ENCODE measurements around the gene NELL1.

NELL1 gene

GRCh38 chr11:20669820-20670684 lies 666 bp downstream of the NELL1 start:
- DNase-seq, result no peak

DNA sequence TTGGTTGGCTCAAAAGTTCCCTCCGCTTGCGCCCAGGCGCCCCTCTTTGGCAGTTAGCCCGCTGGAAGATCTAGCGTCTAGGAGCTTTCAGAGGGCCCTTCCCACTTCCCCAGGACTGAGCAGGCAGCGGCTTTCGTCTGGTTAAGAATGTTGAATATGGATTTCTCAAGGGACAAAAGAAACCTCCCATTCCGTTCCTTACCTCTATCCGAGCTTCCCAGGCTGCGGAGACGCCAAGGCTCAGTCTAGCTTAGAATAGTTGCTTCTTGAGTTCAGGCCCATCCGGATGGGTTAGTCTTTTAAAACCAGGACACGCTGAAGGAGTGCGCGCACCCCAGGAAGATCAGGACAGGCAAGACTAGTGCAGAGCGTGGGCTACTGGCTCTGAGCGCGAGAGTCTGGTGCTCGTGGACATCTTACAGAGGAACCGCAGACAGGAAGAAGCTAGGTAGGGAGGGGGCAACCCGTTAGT lies 1.6 kb downstream of the NELL1 start:
- no peak for DNase-seq

- DNase-seq, result no peak
Measured at GRCh38 chr11:20671856-20672546, 2.6 kb downstream of the NELL1 start.

GRCh38 chr11:20672575-20672974 lies 3.2 kb downstream of the NELL1 start:
- DNase-seq, result no peak

DNA sequence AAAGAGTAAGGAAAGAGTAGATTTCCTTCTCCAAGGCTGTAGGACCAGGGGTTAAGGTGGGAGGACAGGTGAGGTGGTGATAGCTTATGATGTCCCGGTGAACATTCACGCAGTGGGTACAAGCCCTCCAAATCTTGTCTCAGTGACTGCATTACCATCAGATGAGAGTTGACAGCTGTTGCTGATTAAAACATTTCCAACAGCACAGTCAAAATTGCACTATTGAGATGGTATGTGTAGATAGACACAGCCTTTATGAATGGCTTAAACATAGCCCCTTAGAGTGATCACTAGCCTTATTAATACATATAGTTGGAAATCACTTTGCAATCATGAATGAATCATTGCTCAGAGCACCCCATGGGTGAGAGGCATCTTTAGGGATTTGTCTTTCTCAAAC lies 7.3 kb downstream of the NELL1 start:
- DNase-seq, result no peak

DNA sequence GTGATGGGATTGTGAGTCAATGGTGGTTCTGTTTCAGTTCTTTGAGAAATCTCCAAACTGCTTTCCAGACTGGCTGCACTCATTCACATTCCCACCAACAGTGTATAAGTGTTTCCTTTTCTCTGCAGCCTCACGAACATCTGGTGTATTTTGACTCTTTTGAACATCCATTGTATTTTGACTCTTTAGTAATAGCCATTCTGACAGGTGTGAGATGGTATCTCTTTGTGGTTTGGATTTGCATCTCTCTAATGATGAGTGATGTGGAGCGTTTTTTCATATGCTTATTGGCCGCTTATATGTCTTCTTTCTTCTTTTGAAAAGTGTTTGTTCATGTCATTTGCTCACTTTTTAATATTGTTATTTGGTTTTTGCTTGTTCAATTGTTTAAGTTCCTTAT lies 19.4 kb downstream of the NELL1 start:
- DNase-seq, result no peak

DNA sequence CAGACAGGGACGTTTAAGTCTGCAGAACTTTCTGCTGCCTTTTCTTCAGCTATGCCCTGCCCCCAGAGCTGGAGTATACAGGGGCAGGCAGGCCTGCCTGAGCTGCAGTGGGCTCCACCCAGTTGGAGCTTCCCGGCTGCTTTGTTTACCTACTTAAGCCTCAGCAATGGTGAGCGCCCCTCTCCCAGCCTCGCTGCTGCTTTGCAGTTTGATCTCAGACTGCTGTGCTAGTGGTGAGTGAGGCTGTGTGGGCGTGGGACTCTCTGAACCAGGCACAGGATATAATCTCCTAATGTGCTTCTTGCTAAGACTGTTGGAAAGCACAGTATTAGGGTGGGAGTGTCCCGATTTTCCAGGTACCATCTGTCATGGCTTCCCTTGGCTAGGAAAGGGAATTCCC lies 38.5 kb downstream of the NELL1 start:
- no peak for DNase-seq

DNA sequence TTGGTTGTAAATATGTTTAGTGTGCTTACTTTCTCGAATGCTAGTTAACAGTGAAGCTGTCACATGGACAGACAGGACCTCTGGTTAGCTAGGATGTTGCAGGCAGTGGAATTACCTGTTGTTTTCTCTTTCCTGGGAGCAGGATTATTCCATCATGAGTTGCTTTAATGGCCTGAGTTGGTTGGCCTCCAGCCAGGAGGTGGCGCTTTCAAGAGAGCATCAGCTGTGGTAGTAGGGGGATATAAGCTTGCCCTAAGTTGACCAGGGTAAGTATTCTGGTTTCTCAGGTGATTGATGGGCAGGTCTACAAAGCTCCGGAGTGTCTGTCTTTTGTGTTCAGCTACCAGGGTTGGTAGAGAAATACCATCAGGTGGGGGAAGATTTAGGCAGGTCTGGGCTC lies 43.5 kb downstream of the NELL1 start:
- DNase-seq, result no peak

- no peak for DNase-seq
Measured at GRCh38 chr11:20715464-20715863, 46.1 kb downstream of the NELL1 start.

DNA sequence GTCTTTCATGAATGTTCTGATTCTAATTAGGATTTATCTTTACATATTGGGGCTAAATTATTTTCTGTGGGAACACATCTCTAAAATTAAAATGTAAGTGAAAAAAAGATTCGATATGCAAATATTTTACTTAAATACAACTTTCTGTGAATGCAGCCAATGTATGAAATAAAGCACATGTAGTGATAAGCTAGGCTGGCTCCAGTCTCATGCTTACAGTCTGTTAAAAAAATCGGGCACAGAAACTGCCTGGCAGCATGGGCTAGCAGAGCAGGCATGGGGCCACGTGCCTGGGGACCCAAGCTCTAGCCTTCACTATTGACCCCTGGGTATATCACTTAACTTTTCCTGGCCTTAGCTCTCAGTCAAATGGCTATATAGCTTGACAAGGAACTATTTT lies 46.5 kb downstream of the NELL1 start:
- DNase-seq, result no peak

- no peak for DNase-seq
Measured at GRCh38 chr11:20719821-20720220, 50.4 kb downstream of the NELL1 start.

GRCh38 chr11:20723366-20723765 lies 54.0 kb downstream of the NELL1 start:
- no peak for DNase-seq

DNA sequence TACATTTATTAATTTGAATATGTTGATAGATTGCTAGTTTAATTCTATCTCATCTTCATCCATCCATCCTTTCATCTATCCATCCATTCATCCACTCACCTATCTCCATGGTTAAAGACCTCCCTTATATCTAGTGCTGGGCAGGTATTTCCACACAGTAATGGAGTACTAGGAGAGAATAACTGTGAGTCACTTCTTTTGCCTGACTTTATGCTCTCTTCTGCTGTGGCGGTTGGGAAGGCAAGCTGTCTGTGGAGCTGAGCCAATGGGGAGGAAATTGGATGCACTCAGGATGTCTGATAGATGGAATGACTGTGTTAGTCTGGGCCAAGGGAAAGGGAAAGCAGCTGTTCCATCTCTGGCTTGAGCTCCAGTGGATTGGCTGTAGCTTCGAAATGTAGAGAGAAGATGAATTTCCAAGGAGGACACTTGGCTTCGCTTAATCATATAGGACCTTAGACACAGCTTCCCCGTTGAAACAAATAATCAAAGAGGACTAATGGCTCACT lies 60.3 kb downstream of the NELL1 start:
- DNase-seq, result no peak

GRCh38 chr11:20731676-20732215 lies 62.4 kb downstream of the NELL1 start:
- DNase-seq, result no peak

DNA sequence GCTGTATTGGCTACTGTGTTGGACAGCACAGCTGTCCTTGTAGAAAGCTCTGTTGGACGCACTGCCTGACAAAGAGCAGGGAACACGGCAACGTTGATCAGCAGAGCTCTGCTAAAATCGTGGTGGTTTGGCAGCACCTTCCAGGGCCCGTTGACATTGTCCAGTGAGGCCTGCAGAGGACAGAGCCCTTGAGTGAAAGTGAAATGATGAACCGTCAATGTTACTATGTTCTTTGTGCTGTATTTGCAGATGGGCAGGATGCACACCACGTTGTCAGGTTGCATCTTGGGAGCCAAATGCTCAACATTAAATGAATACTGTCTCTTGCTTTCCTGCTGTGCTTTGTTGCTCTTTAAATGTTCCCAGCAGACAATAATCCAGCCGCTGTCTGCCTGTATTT lies 69.7 kb downstream of the NELL1 start:
- DNase-seq, result no peak

- no peak for DNase-seq
Measured at GRCh38 chr11:20739577-20739976, 70.2 kb downstream of the NELL1 start.

DNA sequence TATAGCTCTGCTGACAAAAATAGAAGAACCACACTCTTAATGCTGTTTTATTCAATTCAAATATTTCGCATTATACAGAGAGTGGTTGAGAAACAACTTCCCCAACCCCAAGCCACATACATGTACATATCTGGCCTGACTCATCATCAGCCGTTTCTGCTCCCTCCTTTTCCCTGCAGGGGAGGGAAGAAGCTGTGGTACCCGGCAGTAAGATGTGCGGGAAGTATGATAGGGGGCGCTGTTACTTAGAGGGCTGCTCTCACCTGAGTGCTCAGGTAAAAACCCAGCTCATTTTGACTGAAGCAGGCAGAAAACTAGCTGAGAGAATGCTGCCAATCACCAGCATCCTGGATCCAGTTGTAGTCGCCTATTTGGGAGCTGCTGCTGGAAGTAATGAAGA lies 85.5 kb downstream of the NELL1 start:
- DNase-seq, result no peak

- no peak for DNase-seq
Measured at GRCh38 chr11:20759541-20759940, 90.2 kb downstream of the NELL1 start.

DNA sequence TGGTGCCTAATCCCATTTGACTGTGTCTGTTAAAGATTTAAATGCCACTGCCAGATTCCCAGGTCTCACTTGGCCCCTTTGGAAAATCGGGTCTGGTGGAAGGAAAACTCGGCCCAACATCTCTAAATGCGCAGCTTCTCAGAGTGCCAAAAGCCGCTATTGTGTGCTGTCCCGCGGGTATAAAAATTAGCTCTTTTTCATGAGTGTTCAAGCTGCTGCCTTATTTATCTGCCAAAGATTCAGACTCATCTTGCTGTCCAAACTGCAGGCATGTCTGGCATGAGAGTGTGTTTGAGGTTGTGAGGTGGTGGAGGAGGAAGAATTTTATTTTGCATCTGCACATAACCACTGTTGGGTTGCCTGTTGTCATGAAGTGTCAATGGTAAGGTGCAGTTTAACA lies 91.4 kb downstream of the NELL1 start:
- no peak for DNase-seq

DNA sequence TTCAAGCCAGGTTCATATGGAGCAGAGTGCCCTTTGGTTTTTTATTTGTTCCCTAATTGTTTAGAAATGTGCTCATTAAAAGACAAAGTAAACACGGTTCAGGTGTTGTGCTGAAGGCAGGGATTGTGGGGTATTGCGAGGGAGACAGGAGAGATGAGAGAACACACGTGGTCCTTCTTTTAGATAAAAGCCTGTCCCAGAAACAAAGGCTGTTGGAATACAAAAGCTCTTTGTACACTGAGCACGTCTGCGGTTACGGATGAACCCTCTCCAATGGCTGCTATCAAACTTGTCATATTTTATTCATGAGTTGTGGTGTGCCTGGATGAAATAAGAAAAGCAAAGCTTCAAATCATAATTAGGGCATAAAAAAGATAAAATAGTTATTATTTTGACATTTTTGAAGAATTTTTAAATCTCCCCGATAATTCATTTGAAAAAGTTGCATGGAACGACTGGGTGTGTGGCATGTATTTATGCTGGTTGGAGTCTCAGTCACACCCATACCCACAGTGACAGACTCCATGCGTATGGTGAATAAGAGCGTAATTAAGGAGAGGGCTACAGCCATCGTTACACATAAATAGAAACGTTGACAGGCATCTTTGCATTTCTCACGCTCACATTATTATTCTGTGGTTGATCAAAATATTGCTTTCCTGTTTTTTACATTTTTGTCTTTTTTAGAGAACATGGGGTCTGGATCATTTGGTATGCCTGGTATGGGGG lies 92.9 kb downstream of the NELL1 start:
- DNase-seq, result no peak

DNA sequence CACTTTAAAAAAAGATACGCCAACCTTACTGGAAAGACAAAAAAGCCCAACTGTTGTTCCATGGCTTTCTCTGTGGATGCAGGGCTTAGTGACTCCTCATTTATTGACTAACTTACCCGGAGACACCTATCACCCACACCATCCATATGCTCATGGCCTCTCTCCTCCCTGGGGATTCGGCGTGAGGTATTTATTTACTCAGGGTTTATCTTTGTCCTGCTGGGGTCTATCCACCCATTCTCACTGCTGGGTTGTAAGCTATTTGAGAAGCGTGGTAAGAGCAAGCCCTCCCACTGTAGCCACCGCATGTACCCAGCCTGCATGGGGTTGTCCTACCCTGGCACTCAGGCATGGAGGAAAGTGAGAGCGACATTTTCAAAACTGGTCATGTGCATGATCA lies 93.6 kb downstream of the NELL1 start:
- no peak for DNase-seq

GRCh38 chr11:20770414-20770946 lies 101.1 kb downstream of the NELL1 start:
- no peak for DNase-seq

- no peak for DNase-seq
Measured at GRCh38 chr11:20771026-20771425, 101.6 kb downstream of the NELL1 start.
